C4-2B (cell line): ENCODE measurements around the gene NEAT1.

Source experiments
- H3K27ac ChIP-seq: fragments of 450-650 bp; 2 replicates; pipeline ENCODE4 v1.5.1; 2017
- ZFX ChIP-seq: fragments of 450-650 bp; IDR thresholded peaks from 2 replicates; pipeline ENCODE4 v1.6.1; 2017
- TF ChIP-seq, protein P1 (sequence below): fragments of 450-650 bp; conservative IDR thresholded peaks from 2 replicates; pipeline ENCODE4 v1.5.1; 2017; ENCODE audit warnings: mild to moderate bottlenecking

The NEAT1 gene

DNA sequence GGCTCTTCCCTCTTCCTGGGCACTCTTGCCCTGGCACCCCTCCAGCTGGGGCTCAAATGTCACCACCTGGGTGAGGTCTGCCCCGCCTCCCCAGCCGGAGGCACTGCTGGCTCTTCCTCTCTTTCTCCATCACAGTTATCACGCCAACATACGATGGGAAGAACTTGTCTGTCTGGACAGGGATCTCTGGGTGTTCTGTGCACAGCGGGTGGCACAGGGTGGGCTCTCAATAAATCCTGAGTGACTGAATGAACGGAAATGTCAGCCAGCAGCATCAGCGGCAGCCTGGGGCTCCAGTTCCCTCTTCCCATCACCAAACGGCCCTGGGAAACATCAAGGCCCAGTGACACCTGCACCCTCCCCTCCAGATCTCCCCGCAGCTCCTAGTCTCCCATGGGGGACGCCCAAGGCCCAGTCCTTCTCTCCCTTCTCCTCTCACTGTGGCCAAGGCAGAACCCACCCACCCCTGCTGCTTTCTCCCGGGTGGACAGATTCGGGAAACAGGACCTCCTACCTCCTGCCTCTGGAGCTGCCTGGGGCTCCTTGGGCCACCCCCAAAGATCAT, 39.7 kb upstream of the NEAT1 start:
- peak overlapping the region; percentile 99 for H3K27ac ChIP-seq
- TF ChIP-seq ZFX = no peak
- TF ChIP-seq, protein P1, sequence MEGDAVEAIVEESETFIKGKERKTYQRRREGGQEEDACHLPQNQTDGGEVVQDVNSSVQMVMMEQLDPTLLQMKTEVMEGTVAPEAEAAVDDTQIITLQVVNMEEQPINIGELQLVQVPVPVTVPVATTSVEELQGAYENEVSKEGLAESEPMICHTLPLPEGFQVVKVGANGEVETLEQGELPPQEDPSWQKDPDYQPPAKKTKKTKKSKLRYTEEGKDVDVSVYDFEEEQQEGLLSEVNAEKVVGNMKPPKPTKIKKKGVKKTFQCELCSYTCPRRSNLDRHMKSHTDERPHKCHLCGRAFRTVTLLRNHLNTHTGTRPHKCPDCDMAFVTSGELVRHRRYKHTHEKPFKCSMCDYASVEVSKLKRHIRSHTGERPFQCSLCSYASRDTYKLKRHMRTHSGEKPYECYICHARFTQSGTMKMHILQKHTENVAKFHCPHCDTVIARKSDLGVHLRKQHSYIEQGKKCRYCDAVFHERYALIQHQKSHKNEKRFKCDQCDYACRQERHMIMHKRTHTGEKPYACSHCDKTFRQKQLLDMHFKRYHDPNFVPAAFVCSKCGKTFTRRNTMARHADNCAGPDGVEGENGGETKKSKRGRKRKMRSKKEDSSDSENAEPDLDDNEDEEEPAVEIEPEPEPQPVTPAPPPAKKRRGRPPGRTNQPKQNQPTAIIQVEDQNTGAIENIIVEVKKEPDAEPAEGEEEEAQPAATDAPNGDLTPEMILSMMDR = no peak

DNA sequence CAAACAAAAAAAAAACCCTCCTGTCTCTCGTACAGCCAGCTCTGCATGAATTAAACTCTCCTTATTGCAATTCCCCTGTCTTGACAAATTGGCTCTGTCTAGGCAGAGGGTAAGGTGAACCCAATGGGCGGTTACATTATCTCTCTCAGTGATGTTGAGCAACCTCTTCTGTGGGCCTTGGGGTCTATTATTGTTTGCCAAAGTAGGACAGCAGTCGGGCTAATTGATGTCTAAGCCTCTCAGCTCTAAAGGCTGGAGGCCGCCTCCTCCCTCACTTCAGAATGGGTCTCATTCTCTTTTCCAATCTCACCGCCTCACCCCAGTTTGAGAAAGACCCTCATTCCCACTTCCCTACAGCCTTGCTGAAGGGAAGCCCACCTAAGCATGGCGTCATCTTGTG, 38.8 kb upstream of the NEAT1 start:
- TF ChIP-seq ZFX = no peak
- TF ChIP-seq, protein P1 = no peak
- H3K27ac ChIP-seq = peak overlapping the region; percentile 99

DNA sequence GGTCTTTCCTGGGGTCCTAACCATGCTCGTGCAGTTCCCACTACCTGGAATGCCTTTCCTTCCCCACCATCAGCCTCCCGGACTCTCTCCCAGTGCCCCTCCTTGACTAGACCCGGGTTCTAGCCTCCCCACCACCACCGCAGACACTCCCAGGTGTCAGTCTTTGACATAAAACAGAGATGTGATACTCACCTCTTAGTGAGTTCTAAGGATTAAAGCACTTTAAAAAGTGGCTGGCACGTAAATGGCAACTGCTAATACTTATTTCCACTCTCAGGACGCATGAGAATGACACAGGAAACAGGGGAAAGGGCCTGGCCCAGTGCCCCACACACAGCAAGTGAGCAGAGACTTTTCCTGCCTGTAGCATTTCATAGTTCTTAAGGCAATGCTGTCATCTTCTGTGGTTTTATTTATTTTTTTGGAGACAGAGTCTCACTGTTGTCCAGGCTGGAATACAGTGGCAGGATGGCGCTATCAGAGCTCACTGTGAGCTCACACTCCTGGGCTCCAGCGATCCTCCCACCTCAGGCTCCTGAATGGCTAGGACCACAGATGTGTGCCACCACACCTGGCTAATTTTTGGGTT, 38.2 kb upstream of the NEAT1 start:
- H3K27ac ChIP-seq = peak overlapping the region; percentile 99
- TF ChIP-seq, protein P1 = no peak
- TF ChIP-seq ZFX = no peak

DNA sequence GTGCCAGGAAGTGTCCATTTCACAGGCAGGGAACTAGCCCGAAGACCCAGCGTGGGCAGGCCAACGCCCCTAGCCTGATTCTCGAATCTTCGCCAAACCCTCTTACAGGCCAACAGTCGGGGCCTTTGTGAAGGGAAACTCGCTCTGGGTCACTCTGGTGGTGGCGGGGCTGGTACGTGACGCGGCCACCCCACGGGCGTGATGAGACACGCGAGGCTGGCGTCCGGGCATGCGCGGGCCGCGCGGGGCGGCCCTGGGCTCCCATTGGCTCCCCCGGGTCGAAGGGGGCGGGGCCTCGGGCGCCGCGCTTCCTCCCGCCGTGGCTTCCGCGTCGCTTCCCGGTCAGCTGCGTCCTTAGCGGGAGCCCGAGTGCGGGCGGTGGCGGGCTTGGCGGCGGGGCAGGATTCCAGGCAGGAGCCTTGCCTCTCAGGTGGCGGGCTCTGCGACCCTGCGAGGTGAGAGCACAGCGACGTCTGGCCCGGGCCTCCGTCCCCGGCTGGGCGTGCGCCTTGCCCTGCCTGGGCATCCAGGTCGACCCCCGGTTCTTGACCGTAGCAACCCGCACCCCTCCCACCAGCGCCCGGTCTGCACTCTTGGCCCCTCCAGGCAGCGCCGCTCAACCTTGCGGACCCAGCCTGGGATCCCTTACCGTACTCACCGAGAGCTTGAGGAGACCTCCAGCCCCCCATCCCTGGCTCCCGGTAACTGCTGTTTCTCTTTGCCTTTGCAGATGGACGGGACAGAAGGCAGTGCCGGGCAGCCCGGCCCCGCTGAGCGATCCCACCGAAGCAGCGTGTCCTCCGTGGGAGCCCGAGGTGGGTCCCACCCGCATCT, 36.1 kb upstream of the NEAT1 start, which contains the start of gene FRMD8:
FRMD8 (plus strand) TSS at position 331 of the 834 bp plus-strand sequence; CDS start at position 731, 400 bp downstream.
- H3K27ac ChIP-seq = peak within 1 kb of the TSS; percentile 99
- TF ChIP-seq, protein P1 = no peak
- TF ChIP-seq ZFX = no peak

DNA sequence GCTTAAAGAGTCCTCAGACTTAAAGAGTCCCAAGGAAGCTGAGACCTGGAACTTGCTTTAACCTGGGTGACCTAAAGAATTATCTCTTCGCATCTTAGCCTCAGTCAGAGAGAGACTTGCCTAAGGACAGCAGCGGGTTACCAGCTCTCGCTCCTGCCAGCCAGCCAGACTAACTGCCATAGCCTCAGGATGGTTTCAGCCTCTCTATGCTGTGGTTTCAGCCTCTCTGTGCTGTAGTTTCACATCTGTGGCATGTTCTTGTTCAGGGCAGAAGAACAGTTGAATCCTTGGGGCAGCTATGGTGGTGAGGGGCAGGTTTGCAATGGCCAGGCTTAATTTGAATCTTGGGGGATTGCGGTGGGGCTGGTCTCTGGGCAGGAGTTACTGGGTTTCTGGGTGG, 33.9 kb upstream of the NEAT1 start:
- H3K27ac ChIP-seq = no peak overlapping the region
- TF ChIP-seq ZFX = no peak
- TF ChIP-seq, protein P1 = no peak

DNA sequence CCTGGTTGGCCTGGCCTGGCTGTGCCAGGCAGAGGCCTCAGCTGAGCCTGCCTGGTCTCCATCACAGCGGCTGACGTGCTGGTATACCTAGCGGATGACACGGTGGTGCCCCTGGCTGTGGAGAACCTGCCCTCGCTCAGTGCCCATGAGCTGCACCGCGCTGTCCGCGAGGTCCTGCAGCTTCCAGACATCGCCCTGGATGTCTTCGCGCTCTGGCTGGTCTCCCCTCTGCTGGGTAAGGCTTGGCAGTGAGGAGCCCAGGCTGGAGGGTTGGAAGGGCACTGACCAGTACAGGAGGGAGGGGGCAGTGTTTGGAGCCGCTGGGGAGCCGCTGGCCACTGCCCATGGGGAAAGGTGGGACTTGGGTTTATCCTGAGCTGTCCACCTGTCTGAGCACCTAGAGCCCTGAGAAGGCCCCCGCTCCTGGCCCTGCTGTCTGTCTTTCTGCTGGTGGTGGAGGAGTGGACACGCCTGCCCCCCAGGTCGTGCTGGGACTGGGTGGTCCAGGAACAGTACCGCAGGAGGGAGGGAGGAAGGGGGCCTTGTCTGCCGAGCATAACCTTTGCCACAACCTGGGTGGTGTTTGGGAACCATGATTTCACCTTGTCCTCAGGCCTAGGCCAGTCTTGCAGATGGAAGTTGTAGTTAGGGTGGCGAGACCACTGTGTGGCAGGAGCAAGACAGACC, 33.2 kb upstream of the NEAT1 start:
- TF ChIP-seq, protein P1 = no peak
- TF ChIP-seq ZFX = no peak

More for the DNA sequence above, 33.2 kb upstream of the NEAT1 start:
- H3K27ac ChIP-seq = no peak overlapping the region
